ENCODE results near the gene FARS2.

GRCh38 chr6:5217356-5217755 lies 44.0 kb upstream of the FARS2 start:
- no peak for TF ChIP-seq EZH2 (IDR thresholded peaks at IDR 0.05; ENCODE audit: borderline replicate concordance)
- TF ChIP-seq, protein P1, sequence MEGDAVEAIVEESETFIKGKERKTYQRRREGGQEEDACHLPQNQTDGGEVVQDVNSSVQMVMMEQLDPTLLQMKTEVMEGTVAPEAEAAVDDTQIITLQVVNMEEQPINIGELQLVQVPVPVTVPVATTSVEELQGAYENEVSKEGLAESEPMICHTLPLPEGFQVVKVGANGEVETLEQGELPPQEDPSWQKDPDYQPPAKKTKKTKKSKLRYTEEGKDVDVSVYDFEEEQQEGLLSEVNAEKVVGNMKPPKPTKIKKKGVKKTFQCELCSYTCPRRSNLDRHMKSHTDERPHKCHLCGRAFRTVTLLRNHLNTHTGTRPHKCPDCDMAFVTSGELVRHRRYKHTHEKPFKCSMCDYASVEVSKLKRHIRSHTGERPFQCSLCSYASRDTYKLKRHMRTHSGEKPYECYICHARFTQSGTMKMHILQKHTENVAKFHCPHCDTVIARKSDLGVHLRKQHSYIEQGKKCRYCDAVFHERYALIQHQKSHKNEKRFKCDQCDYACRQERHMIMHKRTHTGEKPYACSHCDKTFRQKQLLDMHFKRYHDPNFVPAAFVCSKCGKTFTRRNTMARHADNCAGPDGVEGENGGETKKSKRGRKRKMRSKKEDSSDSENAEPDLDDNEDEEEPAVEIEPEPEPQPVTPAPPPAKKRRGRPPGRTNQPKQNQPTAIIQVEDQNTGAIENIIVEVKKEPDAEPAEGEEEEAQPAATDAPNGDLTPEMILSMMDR (IDR thresholded peaks at IDR 0.05; ENCODE audit: poor library complexity), result no peak

Data from hepatocyte (in vitro differentiated cells).